ENCODE measurements around the gene TINCR.
"Not testable (repeated sequence)": the region's sequence is repeated elsewhere in the genome, so short reads cannot be mapped to it uniquely, and the experiment has no call there.

TINCR gene

DNA sequence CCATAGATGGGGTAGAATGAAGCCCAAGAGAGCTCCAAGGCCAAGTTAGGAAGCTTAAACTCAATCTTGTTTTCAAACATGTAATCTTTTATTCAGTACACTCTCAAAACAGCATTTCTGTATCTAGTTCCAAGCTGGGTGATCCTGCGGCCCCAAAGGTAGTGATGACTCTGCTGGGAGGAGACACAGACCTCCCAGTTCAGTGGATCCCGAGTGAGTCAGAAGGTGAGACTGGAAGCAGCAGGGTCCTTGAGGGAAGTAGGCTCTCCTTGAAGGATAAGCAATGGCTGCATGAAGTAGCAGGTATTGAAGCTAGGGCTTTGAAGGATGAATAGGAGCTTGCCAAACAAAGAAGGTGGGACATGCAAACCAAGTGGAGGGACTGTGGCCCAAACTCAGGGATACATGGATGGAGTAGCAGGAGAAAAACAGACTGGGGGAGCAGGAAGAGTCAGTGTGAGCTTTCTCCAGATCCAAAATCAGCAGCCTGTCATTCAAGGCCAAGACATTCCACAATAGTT, 9.6 kb downstream of the TINCR start:
- DNase-seq, result no peak

DNA sequence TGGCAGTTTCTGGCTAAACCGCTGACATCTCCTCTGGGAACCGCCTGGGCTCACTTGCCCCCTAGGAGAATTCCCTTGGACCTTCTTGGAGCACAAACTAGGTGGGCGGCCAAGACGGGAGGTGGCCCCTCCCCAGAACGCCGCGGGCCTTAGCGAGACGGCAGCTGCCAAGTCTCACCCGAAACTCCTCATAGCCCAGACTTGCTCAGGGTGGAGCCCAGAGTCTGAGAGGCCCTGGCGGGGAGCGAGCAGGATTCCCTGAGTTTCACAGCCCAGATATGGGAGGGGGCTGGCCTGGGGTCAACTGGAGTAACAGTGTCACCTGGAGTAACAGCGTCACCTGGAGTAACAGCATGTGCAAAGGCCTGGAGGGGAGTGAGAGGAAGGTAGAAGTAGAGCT, 10.1 kb downstream of the TINCR start:
- DNase-seq, result no peak

DNA sequence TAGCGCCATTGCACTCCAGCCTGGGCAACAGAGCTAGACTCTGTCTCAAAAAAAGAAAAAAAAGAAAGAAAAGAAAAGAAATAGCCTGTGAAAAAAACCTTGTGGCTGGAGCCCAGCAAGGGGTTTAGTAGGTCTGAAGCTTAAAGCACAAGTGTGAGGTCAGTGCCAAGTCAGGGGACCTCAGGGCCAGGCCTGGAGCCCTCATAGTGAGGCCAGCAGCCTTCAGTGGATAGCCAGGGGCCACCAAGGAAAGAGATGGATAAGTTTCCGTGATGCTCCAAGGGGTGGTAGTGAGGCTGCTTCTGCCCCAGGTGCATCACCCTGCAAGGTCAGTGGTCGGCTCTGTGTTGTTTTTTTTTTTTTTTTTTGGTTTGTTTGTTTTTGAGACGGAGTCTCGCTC, 12.9 kb downstream of the TINCR start:
- no peak for DNase-seq

DNA sequence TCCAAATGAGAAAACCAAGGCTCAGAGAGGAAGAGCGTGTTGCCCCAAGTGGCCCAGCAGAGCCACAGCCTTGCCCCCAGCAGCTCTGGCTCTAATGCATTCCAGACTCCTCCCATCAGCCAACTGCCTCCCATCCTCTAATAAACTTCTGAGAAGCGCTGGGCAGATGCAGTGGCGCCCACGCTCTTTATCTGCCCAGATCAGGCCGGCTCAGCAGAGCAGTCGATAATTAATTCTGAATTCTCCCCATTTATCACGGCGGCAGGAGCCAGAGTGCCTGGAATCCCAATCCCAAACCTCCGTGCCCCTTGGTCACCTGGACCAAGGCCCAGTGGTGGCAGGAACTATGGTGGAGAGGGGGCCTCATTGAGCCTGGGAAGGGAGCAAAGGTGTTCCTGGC, 13.9 kb downstream of the TINCR start:
- DNase-seq, result no peak

DNA sequence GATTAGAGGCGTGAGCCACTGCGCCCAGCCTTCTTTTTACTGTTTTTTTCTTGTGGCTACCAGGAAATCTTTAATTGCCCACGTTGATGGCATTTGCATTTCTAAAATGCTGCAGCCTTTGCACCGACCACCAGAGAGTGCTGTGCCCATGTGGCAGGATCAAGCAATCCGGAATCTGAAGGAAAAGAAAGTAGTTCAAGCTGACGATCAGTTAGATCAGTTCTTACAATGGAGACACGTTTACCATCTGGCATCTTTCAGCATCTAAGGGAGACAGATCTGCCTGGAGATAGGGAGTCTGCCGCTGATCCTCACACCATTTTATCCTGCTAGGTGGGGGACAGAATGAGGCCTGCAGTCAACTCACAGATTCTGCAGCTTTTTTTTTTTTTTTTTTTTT, 19.9 kb downstream of the TINCR start:
- no peak for DNase-seq

DNA sequence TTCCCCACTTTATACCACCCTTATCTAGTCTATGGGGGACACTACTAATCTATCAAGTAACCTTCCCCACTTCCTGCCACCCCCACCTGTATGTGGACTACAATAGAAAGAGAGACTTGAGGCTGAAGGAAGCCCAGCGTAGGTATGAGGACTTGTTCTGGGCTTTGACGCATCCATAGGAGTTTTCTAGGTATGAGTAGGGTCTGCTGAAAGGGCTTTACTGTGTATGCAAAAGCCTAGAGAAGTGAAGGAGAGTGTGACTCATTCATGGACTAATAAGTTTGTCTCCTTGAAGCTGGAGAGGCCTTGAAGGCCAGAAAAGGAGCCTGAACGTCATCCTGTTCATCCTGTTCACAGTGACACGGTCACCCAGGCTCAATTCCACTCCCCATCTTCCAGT, 21.8 kb downstream of the TINCR start:
- no peak for DNase-seq

DNA sequence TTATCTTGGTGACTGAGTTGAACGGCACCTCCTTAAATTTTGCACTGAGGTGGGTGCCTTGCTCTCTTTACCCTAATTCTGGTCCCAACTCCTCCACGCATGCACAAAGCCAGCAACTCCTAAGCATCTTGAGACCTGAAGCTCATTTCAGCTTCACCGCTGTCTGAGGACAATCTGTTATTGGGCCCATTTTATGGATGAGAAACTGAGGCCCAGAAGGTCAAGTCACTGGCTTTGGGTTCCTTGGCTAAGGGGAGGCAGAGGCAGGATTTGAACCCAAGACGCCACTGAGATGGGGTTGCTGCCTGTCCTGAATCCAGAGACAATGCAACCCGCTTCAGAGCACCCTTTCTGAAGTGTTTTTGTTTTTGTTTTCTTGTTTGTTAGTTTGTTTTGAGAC, 22.7 kb downstream of the TINCR start:
- no peak for DNase-seq

DNA sequence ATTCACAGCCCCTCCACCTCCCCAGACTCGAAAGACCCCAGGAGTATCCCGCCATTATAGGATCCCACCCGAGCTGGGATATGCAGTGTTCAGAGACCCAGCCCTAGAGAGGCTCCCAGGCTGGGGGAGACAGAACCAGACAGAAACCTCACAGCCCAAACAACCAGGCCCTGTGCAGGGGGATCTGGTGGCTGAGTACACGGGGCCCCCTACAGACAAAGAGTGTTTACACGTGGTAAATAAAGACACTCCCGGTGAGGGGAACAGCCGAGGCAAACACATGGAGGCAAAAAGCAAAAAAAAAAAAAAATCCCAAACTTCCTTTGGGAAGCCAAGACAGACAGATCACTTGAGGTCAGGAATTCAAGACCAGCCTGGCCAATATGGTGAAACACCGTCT, 25.1 kb downstream of the TINCR start:
- DNase-seq, result no peak

DNA sequence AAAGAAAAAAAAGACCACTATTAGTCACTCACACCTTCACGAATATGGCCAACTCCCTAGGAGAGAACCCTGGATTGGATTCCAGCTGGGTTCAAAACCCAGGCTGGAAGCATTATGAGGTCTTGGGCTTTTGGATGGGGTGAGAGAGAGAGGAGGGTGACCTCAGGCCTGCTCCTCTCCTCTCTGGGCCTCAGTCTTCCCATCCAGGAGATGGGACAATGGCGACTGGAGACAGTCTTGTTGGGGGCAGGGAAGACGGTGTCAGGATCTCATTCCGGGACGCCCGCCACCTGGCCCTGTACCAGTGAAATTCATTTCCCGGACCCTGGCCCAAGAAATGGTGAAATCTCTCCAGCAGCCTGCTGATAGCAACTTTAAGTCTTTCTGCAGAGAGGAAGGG, 26.3 kb downstream of the TINCR start:
- DNase-seq, result no peak

DNA sequence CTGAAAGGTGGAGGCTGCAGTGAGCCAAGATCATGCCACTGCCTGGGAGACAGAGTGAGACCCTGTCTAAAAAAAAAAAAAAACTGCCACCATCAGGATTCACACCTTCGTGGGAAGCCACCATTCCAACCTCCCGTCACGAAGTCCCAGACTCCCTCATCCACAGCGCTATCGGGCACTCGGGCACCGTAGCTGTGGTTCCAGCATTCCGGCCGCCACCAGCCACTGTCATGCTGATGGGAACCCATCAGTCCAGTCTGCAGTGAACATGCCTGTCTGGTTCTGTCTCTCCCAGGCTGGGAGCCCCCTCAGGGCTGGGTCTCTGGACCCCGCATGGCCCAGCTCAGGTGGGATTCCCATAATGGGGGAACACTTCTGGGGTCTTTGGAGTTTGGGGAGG, 27.5 kb downstream of the TINCR start:
- no peak for DNase-seq

DNA sequence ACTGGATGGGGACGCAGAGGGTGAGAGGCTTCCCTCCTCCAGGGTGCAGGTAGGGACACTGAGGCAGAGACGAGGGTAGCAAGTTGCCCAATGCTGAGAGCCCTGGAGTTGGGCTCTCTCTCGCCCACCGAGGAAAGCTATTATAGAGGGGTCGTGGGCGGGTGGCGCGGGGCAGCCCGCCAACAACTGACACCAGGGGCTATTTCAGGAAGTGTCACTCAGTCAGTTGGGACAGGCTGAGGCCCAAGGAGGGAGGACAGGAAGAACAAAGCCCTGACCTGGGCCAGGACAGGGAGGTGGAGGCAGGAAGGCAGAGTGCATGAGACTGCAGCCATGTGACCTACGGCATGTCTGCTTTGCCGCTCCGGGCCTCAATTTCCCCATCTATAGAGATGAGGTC, 29.9 kb downstream of the TINCR start:
- no peak for DNase-seq

DNA sequence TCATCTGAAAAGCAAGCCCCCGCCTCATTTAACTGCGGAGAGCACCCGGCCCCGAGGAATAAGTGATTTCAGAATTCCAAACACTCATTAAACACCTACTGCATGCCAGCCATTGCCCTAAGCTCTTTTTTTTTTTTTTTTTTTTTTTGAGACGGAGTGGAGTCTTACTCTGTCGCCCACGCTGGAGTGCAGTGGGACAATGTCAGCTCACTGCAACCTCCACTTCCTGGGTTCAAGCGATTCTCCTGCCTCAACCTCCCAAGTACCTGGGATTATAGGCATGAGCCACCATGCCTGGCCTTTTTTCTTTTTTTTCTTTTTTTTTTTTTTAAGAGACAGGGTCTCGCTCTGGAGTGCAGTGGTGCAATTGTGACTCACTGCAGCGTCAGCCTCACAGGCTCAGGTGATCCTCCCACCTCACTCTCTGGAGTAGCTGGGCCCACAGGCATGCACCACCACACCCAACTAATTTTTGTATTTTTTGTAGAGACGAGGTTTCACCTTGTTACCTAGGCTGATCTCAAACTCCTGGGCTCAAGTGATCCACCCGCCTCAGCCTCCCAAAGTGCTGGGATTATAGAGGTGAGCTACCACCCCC, 30.7 kb downstream of the TINCR start:
- DNase-seq, result not testable (repeated sequence)

DNA sequence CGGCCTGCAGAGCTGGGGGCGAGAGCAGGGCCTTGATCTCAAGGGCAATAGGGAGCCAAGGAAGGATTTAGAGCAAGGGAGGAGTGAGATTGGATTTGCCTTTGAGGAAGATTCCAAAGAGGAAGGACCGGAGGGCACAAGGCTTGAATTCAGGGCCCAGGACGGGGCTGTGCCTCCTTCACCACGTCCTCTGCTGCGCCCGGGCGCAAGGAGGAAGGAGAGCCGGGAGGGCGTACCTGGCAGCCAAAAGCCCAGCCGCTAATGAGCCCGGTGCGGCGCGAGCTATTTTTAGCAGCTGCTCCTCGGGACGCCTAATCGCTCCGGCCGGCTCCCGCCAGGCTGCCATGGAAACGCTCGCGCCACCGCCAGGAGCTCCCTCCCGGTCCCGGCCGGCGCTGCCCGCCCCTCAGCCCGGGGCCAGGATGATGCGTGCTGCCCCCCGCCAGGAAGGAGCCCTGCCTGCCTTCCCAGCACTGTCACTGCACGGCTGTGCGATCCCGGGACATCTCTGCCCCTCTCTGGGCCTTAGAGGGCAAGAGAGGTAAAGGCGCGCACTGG, 31.3 kb downstream of the TINCR start:
- peak; percentile 63 for DNase-seq

DNA sequence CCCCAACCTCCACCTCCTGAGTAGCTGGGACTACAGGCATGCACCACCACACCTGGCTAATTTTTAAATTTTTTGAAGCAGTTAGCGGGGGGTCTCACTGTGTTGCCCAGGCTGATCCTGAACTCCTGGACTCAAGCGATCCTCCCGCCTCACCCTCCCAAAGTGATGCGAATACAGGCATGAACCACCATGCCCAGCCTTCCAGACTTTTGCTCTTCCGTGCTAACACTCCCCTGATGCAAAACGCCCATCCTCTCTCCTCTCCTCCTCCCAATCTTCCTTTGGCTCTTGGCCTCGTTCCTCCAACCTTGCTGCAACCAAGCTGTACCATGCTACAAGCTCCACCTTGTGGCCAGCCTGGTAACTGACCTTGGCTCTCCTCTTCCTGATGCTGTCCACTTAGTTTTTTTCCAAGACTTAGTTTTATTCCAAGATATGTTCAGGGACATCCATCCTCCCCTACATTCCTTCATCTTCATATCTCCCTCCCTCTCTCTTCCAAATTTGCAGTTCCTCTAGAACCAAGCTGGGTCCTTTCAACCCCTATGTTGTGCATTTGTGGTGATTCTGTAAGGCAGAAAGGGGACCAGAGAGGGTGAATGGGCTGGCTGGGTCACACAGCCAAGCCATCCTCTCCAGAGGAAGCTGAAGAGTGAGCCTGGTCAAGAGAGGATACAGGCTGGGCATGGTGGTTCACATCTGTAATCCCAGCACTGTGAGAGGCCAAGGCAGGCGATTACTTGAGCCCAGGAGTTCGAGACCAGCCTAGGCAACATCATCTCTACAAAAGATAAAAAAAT, 32.8 kb downstream of the TINCR start:
- DNase-seq, result no peak

DNA sequence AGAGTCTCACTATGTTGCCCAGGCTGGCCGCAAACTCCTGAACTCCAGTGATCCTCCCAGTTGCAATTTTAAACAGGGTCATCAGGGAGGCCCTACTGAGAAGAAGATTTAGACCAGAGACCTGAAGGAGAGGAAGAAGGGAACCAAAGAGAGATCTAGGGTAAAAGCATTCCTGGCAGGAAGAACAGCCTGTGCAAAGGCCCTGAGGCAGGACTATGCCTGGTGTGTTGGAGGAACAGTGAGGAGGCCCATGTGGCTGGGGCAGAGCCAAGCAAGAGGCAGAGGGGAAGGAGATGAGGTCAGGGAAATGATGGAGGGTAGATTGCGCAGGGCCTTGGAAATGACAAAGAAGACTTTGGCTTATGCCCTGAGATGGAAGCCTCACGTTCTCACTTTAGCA, 34.5 kb downstream of the TINCR start:
- DNase-seq, result no peak

DNA sequence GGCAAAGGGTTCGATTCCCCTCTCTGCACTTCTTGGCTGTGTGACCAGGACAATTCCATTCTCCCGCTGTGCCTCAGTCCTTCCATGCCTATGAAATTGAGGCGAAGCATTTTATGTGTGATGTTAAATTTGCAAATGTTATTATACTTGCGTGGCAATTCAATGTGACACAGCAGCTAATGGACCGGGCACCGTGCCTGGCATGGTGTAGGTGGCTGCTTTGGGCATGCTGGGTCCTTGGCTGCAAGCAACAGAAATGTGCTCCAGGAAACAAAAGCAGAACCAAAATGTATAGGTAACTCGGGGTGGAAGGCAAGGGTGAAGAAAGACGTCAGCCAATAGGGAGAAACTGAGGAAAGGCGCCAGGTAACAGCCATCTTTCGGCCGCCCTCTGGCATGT, 37.1 kb downstream of the TINCR start:
- DNase-seq, result no peak

DNA sequence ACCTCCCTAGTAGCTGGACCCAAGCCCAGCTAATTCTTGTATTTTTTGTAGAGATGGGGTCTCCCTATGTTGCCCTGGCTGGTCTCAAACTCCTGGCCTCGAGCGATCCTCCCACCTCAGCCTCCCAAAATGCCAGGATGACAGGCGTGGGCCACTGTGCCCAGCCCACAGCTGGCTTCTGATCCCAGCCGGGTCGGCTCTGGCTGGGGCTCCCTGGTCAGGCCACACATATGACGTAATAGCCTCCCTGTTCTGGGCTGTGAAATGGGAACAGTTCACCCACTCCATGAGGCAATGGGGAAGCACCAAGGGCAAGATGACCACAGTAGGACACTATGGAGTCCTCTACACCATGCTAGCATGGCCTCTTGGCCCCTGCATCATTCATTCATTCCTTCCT, 41.1 kb downstream of the TINCR start:
- no peak for DNase-seq

DNA sequence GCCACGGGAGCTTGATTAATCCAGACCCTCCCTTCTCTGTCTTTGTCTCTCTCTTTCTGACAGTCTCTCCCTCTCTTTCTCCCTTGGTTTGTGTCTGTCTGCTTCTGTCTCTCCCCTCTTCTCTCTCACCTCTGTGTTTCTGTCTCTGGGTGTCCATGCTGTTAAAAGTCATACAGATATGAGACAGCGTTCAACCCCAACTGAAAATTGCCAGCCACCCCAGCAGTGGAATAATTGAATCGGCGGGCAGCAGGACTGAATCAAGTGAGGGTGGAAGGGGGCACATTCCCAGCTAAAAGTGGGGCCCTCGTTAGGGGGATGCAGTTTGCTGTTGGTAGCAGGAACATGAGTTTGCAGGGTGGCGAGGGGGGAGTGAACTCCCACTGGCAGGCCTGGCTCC, 43.7 kb downstream of the TINCR start:
- DNase-seq, result no peak

DNA sequence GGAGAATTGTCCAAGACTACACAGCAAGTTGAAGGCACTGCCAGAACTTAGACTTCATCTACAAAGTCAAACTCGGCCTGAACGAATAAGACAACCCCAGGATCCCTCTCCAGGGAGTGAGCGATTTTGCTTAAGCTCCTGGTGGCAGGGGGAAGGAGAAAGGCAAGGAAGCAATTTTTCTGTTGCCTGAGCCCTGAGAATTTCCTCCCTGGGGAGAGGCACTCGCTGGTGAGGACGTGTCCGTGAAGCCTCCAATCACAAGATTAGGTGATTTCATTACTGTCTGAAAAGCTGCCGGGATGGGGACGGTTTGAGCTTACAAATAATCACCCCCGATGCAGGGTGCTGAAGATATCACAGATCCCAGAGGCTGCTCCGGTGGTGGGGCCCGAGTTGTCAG, 45.6 kb downstream of the TINCR start:
- DNase-seq, result no peak

DNA sequence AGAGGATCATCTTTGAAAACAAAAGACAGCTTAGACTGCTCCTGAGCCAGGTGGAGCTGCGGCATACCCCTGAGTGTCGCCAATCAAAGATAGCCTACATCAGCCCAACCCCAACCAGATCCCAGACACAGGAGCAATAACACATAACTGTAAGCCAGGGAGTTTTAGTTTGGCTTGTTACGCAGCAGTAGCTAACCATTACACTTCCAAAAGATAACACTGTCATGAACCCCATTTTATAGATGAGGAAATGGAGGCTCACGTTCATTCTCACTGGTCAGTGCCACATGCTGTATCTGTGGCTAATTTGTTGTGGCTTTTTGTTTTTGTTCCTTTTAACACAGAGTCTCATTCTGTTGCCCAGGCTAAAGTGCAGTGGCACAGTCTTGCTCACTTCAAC, 47.3 kb downstream of the TINCR start:
- DNase-seq, result no peak

DNA sequence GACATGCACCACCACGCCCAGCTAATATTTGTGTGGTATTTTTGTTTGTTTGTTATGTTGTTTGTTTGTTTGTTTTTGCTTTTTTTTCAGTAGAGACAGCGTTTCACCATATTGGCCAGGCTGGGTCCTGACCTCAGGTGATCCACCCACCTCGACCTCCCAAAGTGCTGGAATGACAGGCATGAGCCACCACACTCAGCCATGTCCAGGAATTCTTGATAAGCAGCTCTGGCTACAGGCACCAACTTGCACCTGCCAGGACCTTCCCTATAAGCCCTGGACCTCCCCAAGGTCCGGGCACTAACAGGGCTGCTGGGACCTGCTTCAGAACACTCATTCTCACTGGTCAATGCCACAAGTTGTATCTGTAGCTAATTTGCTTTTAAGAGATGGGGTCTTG, 48.7 kb downstream of the TINCR start:
- DNase-seq, result no peak

DNA sequence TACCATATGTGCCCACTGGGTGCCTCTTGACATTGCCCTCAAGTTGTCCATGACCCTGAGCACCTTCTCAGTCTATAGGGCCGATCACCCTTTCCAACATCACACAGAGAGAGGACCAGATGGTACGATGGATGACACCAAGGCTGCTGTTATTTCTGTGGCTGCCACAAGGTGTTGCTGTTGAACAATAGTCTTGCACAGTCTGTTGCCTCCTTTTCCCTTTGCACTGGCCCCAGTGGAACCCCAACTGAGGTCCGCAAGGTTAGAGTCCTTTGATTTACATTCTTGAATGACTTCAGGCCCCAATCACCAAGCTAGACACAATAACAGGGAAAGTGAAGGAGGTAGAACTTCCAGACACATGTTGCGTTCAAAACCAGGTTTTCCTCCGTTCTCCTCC, 52.0 kb downstream of the TINCR start:
- DNase-seq, result no peak

DNA sequence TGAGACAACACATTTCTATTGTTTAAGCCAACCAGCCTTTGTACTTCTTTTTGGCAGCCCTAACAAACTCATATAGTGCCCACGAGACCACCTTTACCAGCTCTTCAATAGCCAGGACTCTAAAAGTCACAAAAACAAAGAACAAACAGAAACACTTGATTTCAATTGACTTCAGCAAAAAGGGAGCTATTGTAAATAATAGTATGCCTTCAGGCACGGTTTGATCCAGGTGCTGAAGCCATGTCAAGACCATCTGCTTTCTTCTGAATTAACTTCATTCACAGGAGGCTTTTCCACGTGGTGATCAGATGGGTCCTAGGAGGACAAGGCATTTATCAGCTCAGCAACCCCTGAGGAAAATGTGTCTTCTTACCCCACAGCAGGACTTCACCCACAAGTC, 53.8 kb downstream of the TINCR start:
- DNase-seq, result no peak

DNA sequence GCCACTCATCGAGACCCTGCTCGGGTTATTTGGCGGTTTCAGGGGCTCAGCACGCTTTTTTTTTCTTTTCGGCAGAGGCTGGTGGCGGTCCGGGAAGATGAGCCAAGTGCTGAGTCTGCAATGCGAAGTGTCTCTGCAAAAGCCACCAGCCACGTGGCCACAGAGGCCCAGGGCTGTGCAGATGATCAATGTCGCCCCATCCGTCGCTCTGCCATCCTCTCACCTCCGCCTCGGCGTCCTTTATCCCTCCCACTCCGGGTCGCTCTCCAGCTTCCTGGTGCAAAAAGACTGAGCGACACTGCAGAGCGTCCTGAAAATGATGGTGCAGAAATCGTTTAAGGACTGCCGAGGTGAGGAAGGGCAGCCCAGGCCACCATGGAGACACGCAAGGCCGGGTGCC, 55.0 kb downstream of the TINCR start:
- DNase-seq, result no peak

Measured in NCI-H446 treated with DMSO at 0.1 percent for 48 hours (cell line).